Suprapubic skin (tissue), 4 donors: Measurements from ENCODE around the gene BARHL1. TPM values are rescaled to one million over a fixed set of nuclear protein-coding genes. Genes with fewer than 3 reads are reported as not detected.

ENCODE experiments used
- DNase-seq, 2 donors: peaks; one replicate each; pipeline ENCODE4 v3.0.0-alpha.2; 2019; ENCODE audit warnings: low spot score in 2 of 2
- H3K27ac ChIP-seq: fragments of 200-600 bp; sonication (generic); one replicate; pipeline ENCODE4 v1.5.1; 2019
- H3K27me3 ChIP-seq: fragments of 200-600 bp; sonication (generic); one replicate; pipeline ENCODE4 v1.5.1; 2019
- H3K36me3 ChIP-seq: fragments of 200-600 bp; sonication (generic); one replicate; pipeline ENCODE4 v1.5.1; 2019
- H3K4me1 ChIP-seq: fragments of 200-600 bp; sonication (generic); one replicate; pipeline ENCODE4 v1.5.1; 2019
- H3K4me3 ChIP-seq: fragments of 200-600 bp; sonication (generic); one replicate; pipeline ENCODE4 v1.5.1; 2019; ENCODE audit warnings: mild to moderate bottlenecking
- H3K9me3 ChIP-seq: fragments of 200-600 bp; sonication (generic); one replicate; pipeline ENCODE4 v1.5.1; 2019
- CTCF ChIP-seq, 2 donors: fragments of 200-600 bp in 1 of 2; fragments of 450-650 bp in 1 of 2; sonication (generic) in 1 of 2; IDR thresholded peaks; one replicate each; pipeline ENCODE4 v1.5.1; 2016 to 2019; ENCODE audit warnings: antibody characterized with exemption in 2 of 2, mild to moderate bottlenecking in 1 of 2, moderate library complexity in 1 of 2
- EP300 ChIP-seq: sonication (generic); formaldehyde crosslinking; IDR thresholded peaks from one replicate; pipeline ENCODE4 v1.6.1; 2017; ENCODE audit warnings: antibody characterized with exemption
- POLR2A ChIP-seq, 2 donors: fragments of 450-650 bp; IDR thresholded peaks; one replicate each; pipeline ENCODE4 v1.6.1; 2017; ENCODE audit warnings: antibody characterized with exemption in 2 of 2, mild to moderate bottlenecking in 2 of 2, moderate library complexity in 2 of 2
- POLR2AphosphoS5 ChIP-seq, 3 donors: sonication (generic); formaldehyde crosslinking; IDR thresholded peaks; one replicate each; pipeline ENCODE4 v1.6.1; 2017; ENCODE audit warnings: antibody characterized with exemption in 3 of 3
- WGBS: methylation state at CpG from one replicate; pipeline ENCODE4 v1.1.5; 2018; 5-methylcytosine and 5-hydroxymethylcytosine counted together
- total RNA-seq, 4 donors: library from RNA; depleted of rRNA; stranded (reverse); fragments of >200 nt; gene quantifications; one replicate each; pipeline ENCODE4 v1.1.0, GENCODE V29; 2016

BARHL1 gene
- total RNA-seq, 4 donors from 2014 or later, result not detected

- no peak overlapping the region for H3K27ac ChIP-seq
- TF ChIP-seq CTCF (IDR thresholded peaks at IDR 0.05) (no peak), POLR2AphosphoS5 (IDR thresholded peaks at IDR 0.05) (no peak), POLR2A (IDR thresholded peaks at IDR 0.05) (no peak), EP300 (no peak)
- H3K27me3 ChIP-seq, result peaks cover 21% of the 10 kb centered on the region
- DNase-seq, result no peak
- H3K9me3 ChIP-seq, result no peaks in the 10 kb centered on the region
- no peak overlapping the region for H3K4me3 ChIP-seq
- 90% methylated on average over 6 of the region's 6 CpGs for WGBS
- peaks cover 48% of the 10 kb centered on the region for H3K36me3 ChIP-seq
- H3K4me1 ChIP-seq, result peaks cover 6% of the 10 kb centered on the region
Measured at GRCh38 chr9:132595319-132595718, 12.9 kb downstream of the BARHL1 start.

GRCh38 chr9:132596200-132596599 lies 13.8 kb downstream of the BARHL1 start:
- TF ChIP-seq POLR2A (IDR thresholded peaks at IDR 0.05) (no peak), EP300 (no peak), POLR2AphosphoS5 (IDR thresholded peaks at IDR 0.05) (no peak), CTCF (IDR thresholded peaks at IDR 0.05) (no peak)
- no peak overlapping the region for H3K4me3 ChIP-seq
- no peaks in the 10 kb centered on the region for H3K9me3 ChIP-seq
- H3K27me3 ChIP-seq, result peaks cover 12% of the 10 kb centered on the region
- peaks cover 57% of the 10 kb centered on the region for H3K36me3 ChIP-seq
- no peak for DNase-seq
- H3K4me1 ChIP-seq, result no peaks in the 10 kb centered on the region
- no peak overlapping the region for H3K27ac ChIP-seq
- WGBS, result 72% methylated on average over 3 of the region's 3 CpGs

GRCh38 chr9:132597073-132597775 lies 14.8 kb downstream of the BARHL1 start:
- H3K27me3 ChIP-seq, result peaks cover 2% of the 10 kb centered on the region
- 97% methylated on average over 16 of the region's 16 CpGs for WGBS
- DNase-seq, result no peak
- no peak overlapping the region for H3K27ac ChIP-seq
- H3K9me3 ChIP-seq, result no peaks in the 10 kb centered on the region
- TF ChIP-seq POLR2AphosphoS5 (IDR thresholded peaks at IDR 0.05), result no peak
- no peak for TF ChIP-seq POLR2A (IDR thresholded peaks at IDR 0.05)
- TF ChIP-seq CTCF (IDR thresholded peaks at IDR 0.05), result no peak
- no peak for TF ChIP-seq EP300
- no peak overlapping the region for H3K4me3 ChIP-seq
- H3K4me1 ChIP-seq, result no peaks in the 10 kb centered on the region
- peaks cover 67% of the 10 kb centered on the region for H3K36me3 ChIP-seq

- 95% methylated on average over 12 of the region's 12 CpGs for WGBS
- TF ChIP-seq POLR2AphosphoS5 (IDR thresholded peaks at IDR 0.05) (no peak), EP300 (no peak), CTCF (IDR thresholded peaks at IDR 0.05) (no peak), POLR2A (IDR thresholded peaks at IDR 0.05) (no peak)
- Histone ChIP-seq H3K36me3 (peaks cover 55% of the 10 kb centered on the region), H3K4me3 (no peak overlapping the region), H3K4me1 (no peaks in the 10 kb centered on the region), H3K27ac (no peak overlapping the region), H3K27me3 (no peaks in the 10 kb centered on the region), H3K9me3 (no peaks in the 10 kb centered on the region)
- no peak for DNase-seq
Measured at GRCh38 chr9:132600326-132600984, 18.0 kb downstream of the BARHL1 start.

GRCh38 chr9:132602207-132602606 lies 19.8 kb downstream of the BARHL1 start:
- no peak for DNase-seq
- H3K27ac ChIP-seq, result no peak overlapping the region
- H3K27me3 ChIP-seq, result no peaks in the 10 kb centered on the region
- peaks cover 64% of the 10 kb centered on the region for H3K36me3 ChIP-seq
- TF ChIP-seq CTCF (IDR thresholded peaks at IDR 0.05) (no peak), POLR2AphosphoS5 (IDR thresholded peaks at IDR 0.05) (no peak), EP300 (no peak), POLR2A (IDR thresholded peaks at IDR 0.05) (no peak)
- H3K4me1 ChIP-seq, result no peaks in the 10 kb centered on the region
- H3K9me3 ChIP-seq, result no peaks in the 10 kb centered on the region
- WGBS, result 84% methylated on average over 3 of the region's 3 CpGs
- H3K4me3 ChIP-seq, result no peak overlapping the region
